GM13976 (cell line): ENCODE measurements around the gene KCNH4.
A peak's percentile ranks its signal among the peaks of the same experiment; 100 is the strongest.

Experiments used
- DNase-seq: peaks from one replicate; pipeline ENCODE4 v3.0.0; 2012; ENCODE audit warnings: low spot score
- CTCF ChIP-seq: IDR thresholded peaks from 2 replicates; pipeline ENCODE4 v1.5.1; 2012; ENCODE audit warnings: borderline replicate concordance, mild to moderate bottlenecking; ENCODE audit not compliant: insufficient read depth; ENCODE audit errors: extremely low read depth, missing control alignments, control extremely low read depth
- in situ Hi-C: fragments of 300-500 bp; cut with MboI; formaldehyde crosslinking; loops from one replicate; pipeline ENCODE4 v1.12.0; 2022; ENCODE audit warnings: low sequenced_read_pairs, mixed read lengths, inconsistent platforms; ENCODE audit not compliant: unreplicated experiment

The KCNH4 gene

GRCh38 chr17:42177684-42178083 lies 3.3 kb downstream of the KCNH4 start:
- TF ChIP-seq CTCF: no peak
- no peak for DNase-seq
- in situ Hi-C loops: loop anchor here (25.0 kb wide), 1 partner anchor 235 kb away; the partner anchor contains the start of gene CAVIN1

GRCh38 chr17:42174126-42174783 lies 6.7 kb downstream of the KCNH4 start:
- TF ChIP-seq CTCF: no peak
- peak; percentile 62 for DNase-seq
- in situ Hi-C loops: no loop called here

GRCh38 chr17:42171831-42172230 lies 9.1 kb downstream of the KCNH4 start:
- DNase-seq: no peak
- no peak for TF ChIP-seq CTCF
- in situ Hi-C loops: no loop called here

GRCh38 chr17:42169351-42169750 lies 11.6 kb downstream of the KCNH4 start:
- in situ Hi-C loops: no loop called here

GRCh38 chr17:42167807-42168206 lies 13.1 kb downstream of the KCNH4 start:
- DNase-seq: no peak
- TF ChIP-seq CTCF: no peak
- in situ Hi-C loops: no loop called here

More at GRCh38 chr17:42169351-42169750, 11.6 kb downstream of the KCNH4 start:
- no peak for DNase-seq
- TF ChIP-seq CTCF: no peak

- in situ Hi-C loops: no loop called here
- no peak for DNase-seq
- TF ChIP-seq CTCF: no peak
Observed at GRCh38 chr17:42166196-42166763, 14.7 kb downstream of the KCNH4 start.
